ENCODE results near the gene DPM2.

DNA sequence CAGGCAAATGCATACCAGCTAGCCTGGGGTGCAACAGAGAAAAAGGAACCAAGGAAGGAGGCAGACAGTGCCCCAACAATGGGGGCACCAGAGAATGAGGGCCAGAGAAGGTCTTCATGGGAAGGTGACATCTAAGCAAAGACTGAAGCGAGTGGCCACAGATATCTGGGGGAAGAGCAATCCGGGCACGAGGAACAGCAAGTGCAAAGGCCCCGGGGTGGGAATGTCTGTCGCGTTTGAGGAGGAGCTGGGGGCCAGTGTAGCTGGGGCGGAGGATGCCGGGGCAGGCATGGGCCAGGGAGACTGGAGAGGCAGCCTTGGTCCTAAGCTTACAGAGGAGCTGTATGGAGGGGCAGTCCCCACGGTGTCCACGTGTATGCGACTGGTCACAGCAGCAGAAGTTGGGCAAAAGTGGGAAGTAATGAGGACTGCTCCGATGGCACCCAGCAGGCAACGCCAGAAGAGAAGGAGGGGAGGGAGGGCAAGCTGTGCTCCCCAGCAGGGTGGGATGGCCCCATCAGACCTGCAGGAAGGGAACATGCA, 24.0 kb upstream of the DPM2 start:
- TF ChIP-seq, protein P1, sequence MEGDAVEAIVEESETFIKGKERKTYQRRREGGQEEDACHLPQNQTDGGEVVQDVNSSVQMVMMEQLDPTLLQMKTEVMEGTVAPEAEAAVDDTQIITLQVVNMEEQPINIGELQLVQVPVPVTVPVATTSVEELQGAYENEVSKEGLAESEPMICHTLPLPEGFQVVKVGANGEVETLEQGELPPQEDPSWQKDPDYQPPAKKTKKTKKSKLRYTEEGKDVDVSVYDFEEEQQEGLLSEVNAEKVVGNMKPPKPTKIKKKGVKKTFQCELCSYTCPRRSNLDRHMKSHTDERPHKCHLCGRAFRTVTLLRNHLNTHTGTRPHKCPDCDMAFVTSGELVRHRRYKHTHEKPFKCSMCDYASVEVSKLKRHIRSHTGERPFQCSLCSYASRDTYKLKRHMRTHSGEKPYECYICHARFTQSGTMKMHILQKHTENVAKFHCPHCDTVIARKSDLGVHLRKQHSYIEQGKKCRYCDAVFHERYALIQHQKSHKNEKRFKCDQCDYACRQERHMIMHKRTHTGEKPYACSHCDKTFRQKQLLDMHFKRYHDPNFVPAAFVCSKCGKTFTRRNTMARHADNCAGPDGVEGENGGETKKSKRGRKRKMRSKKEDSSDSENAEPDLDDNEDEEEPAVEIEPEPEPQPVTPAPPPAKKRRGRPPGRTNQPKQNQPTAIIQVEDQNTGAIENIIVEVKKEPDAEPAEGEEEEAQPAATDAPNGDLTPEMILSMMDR (IDR thresholded peaks at IDR 0.05) = no peak
- no peak for TF ChIP-seq POLR2A (IDR thresholded peaks at IDR 0.05; ENCODE audit: low read depth)
